PC-9 (cell line): Measurements from ENCODE around the gene MRPL28. TPM values are rescaled to one million over a fixed set of nuclear protein-coding genes. Genes with fewer than 3 reads are reported as not detected.

ENCODE experiments used
- BruUV-seq: library from RNA; stranded (reverse); fragments of 400-500 nt; replicated peaks from 2 replicates; lab custom pipeline; 2021; lab: Mats Ljungman, UMichigan
- CTCF ChIA-PET: fragments of 300-600 bp; sonication (Branson Sonifier 250); formaldehyde crosslinking; loops from one replicate; lab custom pipeline; 2022; ENCODE audit warnings: antibody characterized with exemption; lab: Charles Lee
- POLR2A ChIA-PET: fragments of 300-600 bp; sonication (Branson Sonifier 250); formaldehyde crosslinking; loops from one replicate; lab custom pipeline; 2022; ENCODE audit warnings: antibody characterized with exemption; ENCODE audit not compliant: unreplicated experiment; lab: Charles Lee
- DNase-seq, 2 experiments: peaks; one replicate each; pipeline versions ENCODE4 v3.0.0 to v3.0.0-alpha.2; 2015 to 2022; ENCODE audit warnings: mixed read lengths in 1 of 2
- H2AFZ ChIP-seq: fragments of 200-600 bp; sonication (generic); 2 replicates; pipeline ENCODE4 v1.8.1; 2017; ENCODE audit warnings: antibody characterized with exemption
- H3F3A ChIP-seq: fragments of 200-600 bp; sonication (generic); 2 replicates; pipeline ENCODE4 v1.8.1; 2017; ENCODE audit warnings: antibody characterized with exemption, mild to moderate bottlenecking, low read depth; ENCODE audit not compliant: insufficient read depth
- H3K27ac ChIP-seq: fragments of 200-600 bp; sonication (generic); 2 replicates; pipeline ENCODE4 v1.6.1; 2016; ENCODE audit warnings: mixed run types
- H3K27me3 ChIP-seq: fragments of 200-600 bp; sonication (generic); 2 replicates; pipeline ENCODE4 v1.6.1; 2016; ENCODE audit warnings: low read depth, mixed run types; ENCODE audit not compliant: insufficient read depth
- H3K36me3 ChIP-seq: fragments of 200-600 bp; sonication (generic); 2 replicates; pipeline ENCODE4 v1.6.1; 2016; ENCODE audit warnings: low read depth, mixed run types
- H3K4me1 ChIP-seq: fragments of 200-600 bp; sonication (generic); replicated peaks from 2 replicates; pipeline ENCODE4 v1.6.1; 2016; ENCODE audit warnings: mixed run types; ENCODE audit not compliant: insufficient read depth
- H3K4me2 ChIP-seq: fragments of 200-600 bp; sonication (generic); 2 replicates; pipeline ENCODE4 v1.6.1; 2017; ENCODE audit warnings: mixed run types
- H3K4me3 ChIP-seq: fragments of 200-600 bp; sonication (generic); 2 replicates; pipeline ENCODE4 v1.6.1; 2016; ENCODE audit warnings: mixed run types
- H3K79me2 ChIP-seq: fragments of 200-600 bp; sonication (generic); 2 replicates; pipeline ENCODE4 v1.6.1; 2017; ENCODE audit warnings: low read depth, mixed run types
- H3K9me2 ChIP-seq: fragments of 200-600 bp; sonication (generic); 2 replicates; pipeline ENCODE4 v1.8.1; 2017; ENCODE audit warnings: mild to moderate bottlenecking; ENCODE audit not compliant: insufficient read depth
- H3K9me3 ChIP-seq: fragments of 200-600 bp; sonication (generic); 2 replicates; pipeline ENCODE4 v1.8.1; 2016; ENCODE audit warnings: low read depth; ENCODE audit not compliant: insufficient read depth
- H4K20me1 ChIP-seq: fragments of 200-600 bp; sonication (generic); 2 replicates; pipeline ENCODE4 v1.8.1; 2017; ENCODE audit not compliant: insufficient read depth
- CTCF ChIP-seq: fragments of 200-600 bp; sonication (generic); conservative IDR thresholded peaks from 2 replicates; pipeline ENCODE4 v1.6.1; 2017; ENCODE audit warnings: mixed run types, antibody characterized with exemption, mild to moderate bottlenecking, moderate library complexity
- EZH2 ChIP-seq: fragments of 200-600 bp; sonication (generic); IDR thresholded peaks from 2 replicates; pipeline ENCODE4 v1.8.0; 2017; ENCODE audit warnings: antibody characterized with exemption, low read depth
- intact Hi-C: fragments of 100-400 bp; cut with micrococcal nuclease; formaldehyde crosslinking; loops from one replicate; pipeline ENCODE4 v1.10.0; 2022; ENCODE audit not compliant: unreplicated experiment
- total RNA-seq: library from RNA; stranded (reverse); gene quantifications from 2 replicates; pipeline ENCODE4 v1.2.3, GENCODE V29; 2021

The MRPL28 gene
- total RNA-seq, 1 experiment from 2014 or later = 150 TPM

- no peaks in the 10 kb centered on the region for H3K27me3 ChIP-seq
- no TSS peak for BruUV-seq
- H3K79me2 ChIP-seq = no peaks in the 10 kb centered on the region
- ChIA-PET CTCF (interaction anchor here (1.2 kb wide), 1 partner anchor 10 kb away, joined by 3 read pairs; no protein-coding TSS in a partner anchor), POLR2A (interaction anchor here (0.5 to 0.6 kb wide), 3 partner anchors 18 to 299 kb away, joined by 3 to 19 read pairs (median 4); no protein-coding TSS in a partner anchor)
- no peak for DNase-seq
- H3K4me3 ChIP-seq = peak overlapping the region; percentile 38; the same call in 1 of the 2 replicates
- peaks cover 3% of the 10 kb centered on the region; the same call in 1 of the 2 replicates for H3K36me3 ChIP-seq
- no peak for TF ChIP-seq CTCF
- TF ChIP-seq EZH2 = no peak
- no peak overlapping the region for H2AFZ ChIP-seq
- H3K4me1 ChIP-seq = peaks cover 5% of the 10 kb centered on the region; the same call in 1 of the 2 replicates
- H3F3A ChIP-seq = peaks cover 7% of the 10 kb centered on the region; the same call in 1 of the 2 replicates
- intact Hi-C loops = no loop called here
- H3K9me3 ChIP-seq = no peaks in the 10 kb centered on the region
- H3K27ac ChIP-seq = no peak overlapping the region
- peak overlapping the region; percentile 72 for H3K4me2 ChIP-seq
- H4K20me1 ChIP-seq = no peaks in the 10 kb centered on the region
- H3K9me2 ChIP-seq = no peaks in the 10 kb centered on the region
Measured at GRCh38 chr16:370979-371514, 709 bp upstream of the MRPL28 start.

GRCh38 chr16:369866-370436 lies 387 bp downstream of the MRPL28 start:
- POLR2A ChIA-PET = interaction anchor here (0.6 kb wide), 1 partner anchor 439 kb away, joined by 3 read pairs; no protein-coding TSS in a partner anchor
- Histone ChIP-seq H3K4me3 (peak overlapping the region; percentile 38; the same call in 1 of the 2 replicates), H3K4me2 (no peak overlapping the region), H3K79me2 (no peaks in the 10 kb centered on the region), H3K4me1 (peaks cover 5% of the 10 kb centered on the region; the same call in 1 of the 2 replicates), H3K27ac (no peak overlapping the region), H4K20me1 (no peaks in the 10 kb centered on the region), H2AFZ (no peak overlapping the region), H3K9me2 (no peaks in the 10 kb centered on the region), H3F3A (peaks cover 7% of the 10 kb centered on the region; the same call in 1 of the 2 replicates), H3K36me3 (peaks cover 3% of the 10 kb centered on the region; the same call in 1 of the 2 replicates), H3K27me3 (no peaks in the 10 kb centered on the region), H3K9me3 (no peaks in the 10 kb centered on the region)
- intact Hi-C loops = no loop called here
- CTCF ChIA-PET = interaction anchor here (0.6 to 1.2 kb wide), 4 partner anchors 11 to 350 kb away, joined by 3 read pairs; no protein-coding TSS in a partner anchor
- DNase-seq = no peak
- no TSS peak for BruUV-seq
- TF ChIP-seq EZH2 (no peak), CTCF (no peak)

GRCh38 chr16:369275-369865 lies 968 bp downstream of the MRPL28 start:
- intact Hi-C loops = no loop called here
- no peaks in the 10 kb centered on the region for H3K9me2 ChIP-seq
- no peak overlapping the region for H3K4me3 ChIP-seq
- peaks cover 5% of the 10 kb centered on the region; the same call in 1 of the 2 replicates for H3K4me1 ChIP-seq
- CTCF ChIA-PET = no interaction called here
- BruUV-seq = no TSS peak
- H3K27me3 ChIP-seq = no peaks in the 10 kb centered on the region
- no peaks in the 10 kb centered on the region for H3K9me3 ChIP-seq
- no peak overlapping the region for H3K27ac ChIP-seq
- peaks cover 3% of the 10 kb centered on the region; the same call in 1 of the 2 replicates for H3K36me3 ChIP-seq
- TF ChIP-seq CTCF = no peak
- TF ChIP-seq EZH2 = no peak
- H4K20me1 ChIP-seq = no peaks in the 10 kb centered on the region
- no peaks in the 10 kb centered on the region for H3K79me2 ChIP-seq
- no peak for DNase-seq
- peaks cover 10% of the 10 kb centered on the region; the same call in 1 of the 2 replicates for H3F3A ChIP-seq
- POLR2A ChIA-PET = no interaction called here
- no peak overlapping the region for H3K4me2 ChIP-seq
- no peak overlapping the region for H2AFZ ChIP-seq
